AG04449 (cell line): ENCODE data around the gene VPS26A.

Source experiments
- CTCF ChIA-PET: fragments of 350-600 bp; formaldehyde crosslinking; extraction: SDS; loops from one replicate; lab custom pipeline; 2021; ENCODE audit warnings: antibody characterized with exemption; lab: Yijun Ruan, JAX
- POLR2A ChIA-PET: fragments of 400-600, 350-600 bp; formaldehyde crosslinking; extraction: SDS; loops from one replicate; lab custom pipeline; 2020; ENCODE audit warnings: antibody characterized with exemption, inconsistent platforms; lab: Yijun Ruan, JAX
- DNase-seq: peaks from one replicate; pipeline ENCODE4 v3.0.0-alpha.2; 2010; ENCODE audit warnings: low read depth, low spot score
- H3K4me3 ChIP-seq: 2 replicates; pipeline ENCODE4 v1.5.1; 2011; ENCODE audit warnings: low read depth, mild to moderate bottlenecking, control low read depth, low read length
- CTCF ChIP-seq: IDR thresholded peaks from one replicate; pipeline ENCODE4 v1.5.1; 2011; ENCODE audit warnings: mild to moderate bottlenecking, moderate library complexity, low read length, control low read depth, inconsistent platforms; ENCODE audit not compliant: insufficient read depth; ENCODE audit errors: missing control alignments

VPS26A gene

GRCh38 chr10:69211104-69211503 is 87.1 kb downstream of the VPS26A start:
- CTCF ChIA-PET = interaction anchor here (1.3 kb wide), 1 partner anchor 182 kb away, joined by 4 read pairs; no protein-coding TSS in a partner anchor
- no peak for TF ChIP-seq CTCF
- no peak for DNase-seq
- POLR2A ChIA-PET = interaction anchor here (0.6 kb wide), 1 partner anchor 62 kb away, joined by 3 read pairs; no protein-coding TSS in a partner anchor
- H3K4me3 ChIP-seq = no peak overlapping the region

GRCh38 chr10:69211524-69211923 is 87.5 kb downstream of the VPS26A start:
- H3K4me3 ChIP-seq = no peak overlapping the region
- DNase-seq = no peak
- TF ChIP-seq CTCF = no peak
- POLR2A ChIA-PET = no interaction called here
- CTCF ChIA-PET = interaction anchor here (1.3 kb wide), 1 partner anchor 181 kb away, joined by 4 read pairs; no protein-coding TSS in a partner anchor

GRCh38 chr10:69213591-69214311 is 89.8 kb downstream of the VPS26A start:
- CTCF ChIA-PET = interaction anchor here (1.4 to 1.5 kb wide), 2 partner anchors 10 to 177 kb away, joined by 3 to 4 read pairs; no protein-coding TSS in a partner anchor
- POLR2A ChIA-PET = no interaction called here
- DNase-seq = no peak
- H3K4me3 ChIP-seq = no peak overlapping the region
- TF ChIP-seq CTCF = no peak

- no peak overlapping the region for H3K4me3 ChIP-seq
- DNase-seq = no peak
- no peak for TF ChIP-seq CTCF
- POLR2A ChIA-PET = no interaction called here
- CTCF ChIA-PET = no interaction called here
Measured at GRCh38 chr10:69214666-69215131, 90.7 kb downstream of the VPS26A start.

GRCh38 chr10:69215405-69216171 is 91.6 kb downstream of the VPS26A start:
- ChIA-PET POLR2A (no interaction called here), CTCF (interaction anchor here (1.0 to 2.0 kb wide), 4 partner anchors 14 to 177 kb away, joined by 3 to 8 read pairs (median 4); no protein-coding TSS in a partner anchor)
- TF ChIP-seq CTCF = no peak
- no peak overlapping the region for H3K4me3 ChIP-seq
- no peak for DNase-seq
